ENCODE measurements around the gene ZNF407. TPM values are rescaled to one million over a fixed set of nuclear protein-coding genes. Genes with fewer than 3 reads are reported as not detected.
"Not testable (repeated sequence)": the region's sequence is repeated elsewhere in the genome, so short reads cannot be mapped to it uniquely, and the experiment has no call there.

The ZNF407 gene
- total RNA-seq, 1 donor from 2014 or later, result 42.9 TPM

GRCh38 chr18:75070625-75071483 lies 473.2 kb downstream of the ZNF407 start:
- DNase-seq (ENCODE audit: low spot score), result peak; percentile 23

GRCh38 chr18:75071484-75071785 lies 473.8 kb downstream of the ZNF407 start:
- no peak for DNase-seq (ENCODE audit: low spot score)

- DNase-seq (ENCODE audit: low spot score), result no peak
These were observed 474.4 kb downstream of the ZNF407 start for GRCh38 chr18:75071866-75072671.

GRCh38 chr18:75072672-75073371 lies 475.2 kb downstream of the ZNF407 start:
- no peak for DNase-seq (ENCODE audit: low spot score)

- no peak for DNase-seq (ENCODE audit: low spot score)
These were observed 476.0 kb downstream of the ZNF407 start for GRCh38 chr18:75073654-75074053.

GRCh38 chr18:75074196-75075015 lies 476.7 kb downstream of the ZNF407 start:
- no peak for DNase-seq (ENCODE audit: low spot score)

- DNase-seq (ENCODE audit: low spot score), result no peak
These were observed 477.3 kb downstream of the ZNF407 start for GRCh38 chr18:75075016-75075305.

- DNase-seq (ENCODE audit: low spot score), result no peak
These were observed 477.8 kb downstream of the ZNF407 start for GRCh38 chr18:75075429-75075841.

GRCh38 chr18:75076286-75076685 lies 478.6 kb downstream of the ZNF407 start:
- no peak for DNase-seq (ENCODE audit: low spot score)

- DNase-seq (ENCODE audit: low spot score), result no peak
These were observed 483.8 kb downstream of the ZNF407 start for GRCh38 chr18:75081486-75081885.

- DNase-seq (ENCODE audit: low spot score), result no peak
These were observed 485.5 kb downstream of the ZNF407 start for GRCh38 chr18:75083131-75083530.

- no peak for DNase-seq (ENCODE audit: low spot score)
These were observed 486.1 kb downstream of the ZNF407 start for GRCh38 chr18:75083761-75084160.

GRCh38 chr18:75085676-75086075 lies 488.0 kb downstream of the ZNF407 start:
- not testable (repeated sequence) for DNase-seq (ENCODE audit: low spot score)

GRCh38 chr18:75086494-75087034 lies 488.9 kb downstream of the ZNF407 start:
- DNase-seq (ENCODE audit: low spot score), result no peak

GRCh38 chr18:75087119-75088020 lies 489.7 kb downstream of the ZNF407 start:
- no peak for DNase-seq (ENCODE audit: low spot score)

- no peak for DNase-seq (ENCODE audit: low spot score)
These were observed 490.4 kb downstream of the ZNF407 start for GRCh38 chr18:75088021-75088506.

GRCh38 chr18:75088622-75089211 lies 491.0 kb downstream of the ZNF407 start:
- no peak for DNase-seq (ENCODE audit: low spot score)

- DNase-seq (ENCODE audit: low spot score), result no peak
These were observed 492.2 kb downstream of the ZNF407 start for GRCh38 chr18:75089748-75090327.

- DNase-seq (ENCODE audit: low spot score), result no peak
These were observed 492.7 kb downstream of the ZNF407 start for GRCh38 chr18:75090336-75090735.

All from umbilical cord (tissue), 2 donors.